M059J (cell line): Measurements from ENCODE around the gene LSM14B. TPM values are rescaled to one million over a fixed set of nuclear protein-coding genes. Genes with fewer than 3 reads are reported as not detected.
"Not testable (repeated sequence)": the region's sequence is repeated elsewhere in the genome, so short reads cannot be mapped to it uniquely, and the experiment has no call there.

ENCODE experiments used
- DNase-seq: peaks from one replicate; pipeline ENCODE4 v3.0.0-alpha.2; 2012; ENCODE audit warnings: low read depth
- total RNA-seq: library from RNA; depleted of rRNA; stranded (reverse); fragments of >200 nt; shearing (Covaris generic); gene quantifications from 2 replicates; pipeline ENCODE4 v1.2.3, GENCODE V29; 2014

LSM14B gene
- total RNA-seq, 1 experiment from 2014 or later, result 60.4 TPM

GRCh38 chr20:62112368-62112767 lies 9.9 kb upstream of the LSM14B start:
- DNase-seq, result no peak

- DNase-seq, result no peak
These were observed 7.4 kb upstream of the LSM14B start for GRCh38 chr20:62114894-62115293.

- DNase-seq, result not testable (repeated sequence)
These were observed 6.4 kb upstream of the LSM14B start for GRCh38 chr20:62115800-62116407.

GRCh38 chr20:62116558-62117361 lies 5.5 kb upstream of the LSM14B start:
- DNase-seq, result no peak

- DNase-seq, result no peak
These were observed 5.0 kb upstream of the LSM14B start for GRCh38 chr20:62117362-62117646.

- DNase-seq, result no peak
These were observed 4.6 kb upstream of the LSM14B start for GRCh38 chr20:62117658-62118057.

GRCh38 chr20:62118113-62119043 lies 3.9 kb upstream of the LSM14B start:
- no peak for DNase-seq

GRCh38 chr20:62119115-62119514 lies 3.2 kb upstream of the LSM14B start:
- no peak for DNase-seq

GRCh38 chr20:62119591-62120364 lies 2.5 kb upstream of the LSM14B start:
- DNase-seq, result no peak

GRCh38 chr20:62120365-62120762 lies 1.9 kb upstream of the LSM14B start:
- DNase-seq, result no peak

- no peak for DNase-seq
These were observed 1.1 kb upstream of the LSM14B start for GRCh38 chr20:62120990-62121775.

GRCh38 chr20:62122654-62123449 lies 577 bp downstream of the LSM14B start:
- peak; percentile 50 for DNase-seq

- no peak for DNase-seq
These were observed 1.3 kb downstream of the LSM14B start for GRCh38 chr20:62123450-62124118.

- DNase-seq, result no peak
These were observed 3.9 kb downstream of the LSM14B start for GRCh38 chr20:62126141-62126540.

GRCh38 chr20:62127799-62128198 lies 5.5 kb downstream of the LSM14B start:
- no peak for DNase-seq

- DNase-seq, result no peak
These were observed 6.2 kb downstream of the LSM14B start for GRCh38 chr20:62128502-62128901.

GRCh38 chr20:62129731-62130531 lies 7.7 kb downstream of the LSM14B start:
- no peak for DNase-seq

- no peak for DNase-seq
These were observed 9.5 kb downstream of the LSM14B start for GRCh38 chr20:62131560-62132320.
